Fibroblast of mammary gland (primary cell): Measurements from ENCODE around the gene DPF1.
"Not testable (repeated sequence)": the region's sequence is repeated elsewhere in the genome, so short reads cannot be mapped to it uniquely, and the experiment has no call there.

Experiments
- DNase-seq: peaks from one replicate; pipeline ENCODE4 v3.0.0-alpha.2; 2010; ENCODE audit warnings: low read depth
- H3K4me3 ChIP-seq: 2 replicates; pipeline ENCODE4 v1.5.1; 2011; ENCODE audit warnings: low read depth, mild to moderate bottlenecking, low read length, moderate library complexity; ENCODE audit not compliant: control insufficient read depth
- CTCF ChIP-seq: conservative IDR thresholded peaks from 2 replicates; pipeline ENCODE4 v1.5.1; 2011; ENCODE audit warnings: low read depth, low read length, inconsistent platforms; ENCODE audit not compliant: control insufficient read depth, insufficient read depth

The DPF1 gene

GRCh38 chr19:38228005-38228377 lies 4.0 kb upstream of the DPF1 start:
- H3K4me3 ChIP-seq: no peak overlapping the region
- TF ChIP-seq CTCF: no peak
- no peak for DNase-seq

- H3K4me3 ChIP-seq: no peak overlapping the region
- TF ChIP-seq CTCF: no peak
- no peak for DNase-seq
Measured at GRCh38 chr19:38227287-38228004, 3.4 kb upstream of the DPF1 start.

- DNase-seq, H3K4me3 ChIP-seq: not testable (repeated sequence)
Measured at GRCh38 chr19:38224863-38225218, 819 bp upstream of the DPF1 start.

- TF ChIP-seq CTCF: no peak
- peak overlapping the region; percentile 58 for H3K4me3 ChIP-seq
- no peak for DNase-seq
Measured at GRCh38 chr19:38223617-38224013, 407 bp downstream of the DPF1 start.

- no peak for DNase-seq
- peak overlapping the region; percentile 58 for H3K4me3 ChIP-seq
Measured at GRCh38 chr19:38223119-38223523, 901 bp downstream of the DPF1 start.

GRCh38 chr19:38221919-38222830 lies 1.8 kb downstream of the DPF1 start:
- DNase-seq: no peak
- H3K4me3 ChIP-seq: no peak overlapping the region
- no peak for TF ChIP-seq CTCF

More at GRCh38 chr19:38223119-38223523, 901 bp downstream of the DPF1 start:
- TF ChIP-seq CTCF: no peak

GRCh38 chr19:38221421-38221820 lies 2.6 kb downstream of the DPF1 start:
- TF ChIP-seq CTCF: no peak
- DNase-seq: no peak
- no peak overlapping the region for H3K4me3 ChIP-seq
